HepG2 (cell line): ENCODE results near the gene FANCM. TPM values are rescaled to one million over a fixed set of nuclear protein-coding genes. Genes with fewer than 3 reads are reported as not detected.

Source experiments
- ATAC-seq: fragments of 200-7000 bp; cut with Tn5 transposase; 3 replicates; pipeline ENCODE4 v1.9.1; 2020; ENCODE audit warnings: mild to moderate bottlenecking, moderate library complexity
- BruUV-seq: library from RNA; stranded (reverse); fragments of 400-500 nt; replicated peaks from 2 replicates; lab custom pipeline; 2021; lab: Mats Ljungman, UMichigan
- CTCF ChIA-PET: fragments of 300-600 bp; formaldehyde crosslinking; extraction: SDS; loops from one replicate; lab custom pipeline; 2021; ENCODE audit warnings: low total read pairs, inconsistent platforms, low intra/inter-chr PET ratio; lab: Yijun Ruan, JAX
- POLR2A ChIA-PET: fragments of 350-600 bp; sonication (Branson Sonifier 250); formaldehyde crosslinking; loops from one replicate; lab custom pipeline; 2020; ENCODE audit warnings: antibody characterized with exemption, inconsistent platforms; lab: Yijun Ruan, JAX
- DNase-seq: peaks from one replicate; pipeline ENCODE4 v3.0.0-alpha.2; 2015; ENCODE audit warnings: low spot score
- FAIRE-seq: peaks from 3 replicates; lab custom pipeline; 2011; peaks lifted over from hg19 to GRCh38; lab: Jason Lieb, UNC
- H2AFZ ChIP-seq: one replicate; pipeline ENCODE4 v1.6.1; 2011; ENCODE audit warnings: low read length, inconsistent platforms
- H3K27ac ChIP-seq: fragments of 300-600 bp; 3 replicates; pipeline ENCODE4 v1.8.0; 2011; ENCODE audit warnings: mixed run types, mild to moderate bottlenecking, mixed read lengths, low read length, inconsistent platforms; ENCODE audit not compliant: insufficient read depth; ENCODE audit errors: extremely low read length
- H3K27me3 ChIP-seq, 2 experiments: fragments of 200-600 bp in 1 of 2; 2 replicates in 1 of 2; 3 replicates in 1 of 2; pipeline versions ENCODE4 v1.6.0 to v1.8.0; 2011; ENCODE audit warnings: low read length in 2 of 2, mild to moderate bottlenecking in 2 of 2, moderate library complexity in 2 of 2, inconsistent platforms in 1 of 2; ENCODE audit not compliant: insufficient read depth in 2 of 2, control insufficient read depth in 1 of 2
- H3K36me3 ChIP-seq, 2 experiments: fragments of 200-600 bp in 1 of 2; replicated peaks in 1 of 2; 2 replicates in 1 of 2; 3 replicates in 1 of 2; pipeline versions ENCODE4 v1.5.1 to v1.8.0; 2011; ENCODE audit warnings: low read length in 2 of 2, inconsistent platforms in 1 of 2; ENCODE audit not compliant: insufficient read depth in 2 of 2, control insufficient read depth in 1 of 2
- H3K4me1 ChIP-seq: 2 replicates; pipeline ENCODE4 v1.5.1; 2012; ENCODE audit warnings: low read length, inconsistent platforms; ENCODE audit not compliant: insufficient read depth
- H3K4me2 ChIP-seq: 2 replicates; pipeline ENCODE4 v1.6.0; 2011; ENCODE audit warnings: low read depth, low read length, inconsistent platforms
- H3K4me3 ChIP-seq, 3 experiments: fragments of 200-600 bp in 1 of 3; sonication (generic), shearing (Covaris generic) in 1 of 3; replicated peaks in 1 of 3; 2 replicates each; pipeline ENCODE4 v1.5.1; 2011 to 2016; ENCODE audit warnings: low read length in 3 of 3, inconsistent platforms in 2 of 3, low read depth in 2 of 3, mild to moderate bottlenecking in 2 of 3, control low read depth in 1 of 3, mixed read lengths in 1 of 3; ENCODE audit not compliant: insufficient read depth in 1 of 3
- H3K79me2 ChIP-seq: one replicate; pipeline ENCODE4 v1.6.1; 2011; ENCODE audit warnings: low read length, inconsistent platforms; ENCODE audit not compliant: insufficient read depth
- H3K9ac ChIP-seq: 2 replicates; pipeline ENCODE4 v1.6.0; 2011; ENCODE audit warnings: mild to moderate bottlenecking, low read depth, low read length, inconsistent platforms; ENCODE audit not compliant: insufficient read depth
- H3K9me3 ChIP-seq: 2 replicates; pipeline ENCODE4 v1.5.1; 2012; ENCODE audit warnings: mild to moderate bottlenecking, low read length
- H4K20me1 ChIP-seq: 2 replicates; pipeline ENCODE4 v1.6.0; 2011; ENCODE audit warnings: inconsistent platforms, mild to moderate bottlenecking, low read length, moderate library complexity; ENCODE audit not compliant: insufficient read depth
- ELF1 ChIP-seq: sonication (generic); formaldehyde crosslinking; IDR thresholded peaks from 2 replicates; pipeline ENCODE4 v1.4.0; 2020; ENCODE audit warnings: missing genetic modification reagents
- GATA4 ChIP-seq: sonication (generic); IDR thresholded peaks from 2 replicates; pipeline ENCODE4 v1.6.1; 2016; ENCODE audit warnings: antibody characterized with exemption, low read depth, borderline replicate concordance
- MXD1 ChIP-seq: sonication (generic); formaldehyde crosslinking; IDR thresholded peaks from 2 replicates; pipeline ENCODE4 v1.4.0; 2020; ENCODE audit warnings: mild to moderate bottlenecking, missing genetic modification reagents
- PATZ1 ChIP-seq: sonication (generic); formaldehyde crosslinking; IDR thresholded peaks from 2 replicates; pipeline ENCODE4 v1.4.0; 2020; ENCODE audit warnings: missing genetic modification reagents
- PHF8 ChIP-seq: sonication (generic); formaldehyde crosslinking; IDR thresholded peaks from 2 replicates; pipeline ENCODE4 v1.5.0; 2020; ENCODE audit warnings: missing genetic modification reagents
- RARG ChIP-seq: sonication (generic); formaldehyde crosslinking; IDR thresholded peaks from 2 replicates; pipeline ENCODE4 v1.4.0; 2020; ENCODE audit warnings: low read depth, mild to moderate bottlenecking, missing genetic modification reagents
- SMAD3 ChIP-seq: sonication (generic); formaldehyde crosslinking; IDR thresholded peaks from 2 replicates; pipeline ENCODE4 v1.4.0; 2020; ENCODE audit warnings: missing genetic modification reagents
- ZNF496 ChIP-seq: sonication (generic); formaldehyde crosslinking; IDR thresholded peaks from 2 replicates; pipeline ENCODE4 v1.8.1; 2023; ENCODE audit warnings: mild to moderate bottlenecking, moderate library complexity, missing genetic modification reagents; ENCODE audit not compliant: insufficient replicate concordance
- ZNF768 ChIP-seq: sonication (generic); formaldehyde crosslinking; IDR thresholded peaks from 2 replicates; pipeline ENCODE4 v1.4.0; 2020; ENCODE audit warnings: missing genetic modification reagents
- ZNF850 ChIP-seq: sonication (generic); formaldehyde crosslinking; conservative IDR thresholded peaks from 2 replicates; pipeline ENCODE4 v1.9.0; 2021; ENCODE audit warnings: mild to moderate bottlenecking, missing genetic modification reagents
- ZSCAN31 ChIP-seq: sonication (generic); formaldehyde crosslinking; IDR thresholded peaks from 2 replicates; pipeline ENCODE4 v1.5.0; 2020; ENCODE audit warnings: low read depth, mild to moderate bottlenecking, missing genetic modification reagents
- WGBS: methylation state at CpG from one replicate; pipeline ENCODE4 v1.1.6; 2017; ENCODE audit warnings: low lambda C conversion rate; 5-methylcytosine and 5-hydroxymethylcytosine counted together
- in situ Hi-C: cut with HindIII; loops from 2 replicates; pipeline ENCODE4 v1.10.0; 2017; ENCODE audit warnings: low pct_unique_long_range_greater_than_20kb; ENCODE audit not compliant: extremely low pct_ligation_motif_present
- intact Hi-C: fragments of 100-400 bp; cut with micrococcal nuclease; formaldehyde crosslinking; loops from one replicate; pipeline ENCODE4 v1.10.0; 2022; ENCODE audit not compliant: unreplicated experiment
- polyA plus RNA-seq, 8 experiments: library from polyadenylated mRNA; depleted of rRNA in 3 of 8; stranded (reverse) in 7 of 8; unstranded in 1 of 8; fragments of >200 nt; fragmentation: Illumina TruSeq in 4 of 8; extraction: Trizol in 4 of 8; gene quantifications; 2 replicates each; pipeline versions ENCODE4 v1.2.1 to v1.2.3, GENCODE V29; 2011 to 2016; ENCODE audit warnings: low read depth in 4 of 8, missing spikeins in 1 of 8, mixed read lengths in 1 of 8; ENCODE audit not compliant: insufficient read depth in 1 of 8
- total RNA-seq, 5 experiments: library from RNA; depleted of rRNA; stranded (reverse); fragments of >200 nt; fragmentation: Illumina TruSeq; extraction: Trizol; gene quantifications; 2 replicates each; pipeline ENCODE4 v1.2.3, GENCODE V29; 2016; ENCODE audit warnings: low read depth in 1 of 5
- TF ChIP-seq, protein P1 (sequence below): sonication (generic); formaldehyde crosslinking; IDR thresholded peaks from 2 replicates; pipeline ENCODE4 v1.8.0; 2022; ENCODE audit warnings: mild to moderate bottlenecking, missing genetic modification reagents, moderate library complexity

The FANCM gene
- total and polyA plus RNA-seq, 2 of the 13 experiments (the other 11 are each of a cell fraction or from before 2014, with no cell fraction given): 2.6 to 10.4 TPM

DNA sequence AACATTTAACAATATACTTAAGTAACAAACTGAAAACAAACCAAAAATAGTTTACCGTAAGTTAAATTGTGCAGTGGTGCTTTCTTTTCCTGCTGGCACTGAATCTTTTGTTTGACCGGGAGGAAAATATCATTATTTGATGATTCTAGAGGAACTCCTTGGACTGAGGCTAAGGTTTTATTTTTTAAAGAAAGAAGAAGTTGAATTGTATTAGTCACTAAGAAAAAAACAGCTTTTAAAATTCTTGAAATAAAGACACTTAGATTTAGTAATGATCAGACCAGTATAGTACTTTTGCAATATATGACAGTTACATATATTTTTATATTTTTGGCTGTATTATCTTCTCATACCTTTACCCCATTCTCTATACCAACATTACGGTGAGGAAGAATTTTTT lies 107.0 kb downstream of the FANCM start:
- no peak for FAIRE-seq
- ATAC-seq: no peak
- no peaks in the 10 kb centered on the region for H3K27me3 ChIP-seq
- intact Hi-C loops (no loop called here), in situ Hi-C loops (no loop called here)
- H3K4me2 ChIP-seq: no peak overlapping the region
- no peaks in the 10 kb centered on the region for H3K9me3 ChIP-seq
- H3K4me3 ChIP-seq: no peak overlapping the region
- H3K9ac ChIP-seq: no peak overlapping the region
- no peak overlapping the region for H3K27ac ChIP-seq
- H3K4me1 ChIP-seq: peaks cover 12% of the 10 kb centered on the region; the same call in 1 of the 2 replicates
- H4K20me1 ChIP-seq: no peaks in the 10 kb centered on the region
- no TSS peak for BruUV-seq
- H3K79me2 ChIP-seq: peaks cover 57% of the 10 kb centered on the region
- no peak for TF ChIP-seq RARG
- TF ChIP-seq PHF8 (CRISPR knock-in tag): no peak
- no peak for TF ChIP-seq GATA4
- no peak for TF ChIP-seq ZNF850
- TF ChIP-seq MXD1 (CRISPR knock-in tag): no peak
- no peak for TF ChIP-seq SMAD3 (CRISPR knock-in tag)
- TF ChIP-seq ELF1 (CRISPR knock-in tag): no peak
- TF ChIP-seq ZNF496 (CRISPR knock-in tag): no peak
- no peak for TF ChIP-seq ZSCAN31
- no peak for TF ChIP-seq ZNF768
- TF ChIP-seq PATZ1: no peak
- TF ChIP-seq, protein P1, sequence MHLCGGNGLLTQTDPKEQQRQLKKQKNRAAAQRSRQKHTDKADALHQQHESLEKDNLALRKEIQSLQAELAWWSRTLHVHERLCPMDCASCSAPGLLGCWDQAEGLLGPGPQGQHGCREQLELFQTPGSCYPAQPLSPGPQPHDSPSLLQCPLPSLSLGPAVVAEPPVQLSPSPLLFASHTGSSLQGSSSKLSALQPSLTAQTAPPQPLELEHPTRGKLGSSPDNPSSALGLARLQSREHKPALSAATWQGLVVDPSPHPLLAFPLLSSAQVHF (CRISPR knock-in tag): no peak
- DNase-seq: no peak
- WGBS: 97% methylated on average over 3 of the region's 3 CpGs
- ChIA-PET CTCF (no interaction called here), POLR2A (no interaction called here)
- H2AFZ ChIP-seq: no peak overlapping the region
- peaks cover 5 to 28% of the 10 kb centered on the region in 2 experiments; a peak in 3 of 5 replicates for H3K36me3 ChIP-seq
